Astrocyte of the spinal cord (primary cell): ENCODE data around the gene BCAS3.

Source experiments
- DNase-seq: peaks from one replicate; pipeline ENCODE4 v3.0.0; 2011; ENCODE audit warnings: low read depth, low spot score
- H3K4me3 ChIP-seq: 2 replicates; pipeline ENCODE4 v1.5.1; 2011; ENCODE audit warnings: low read depth, mild to moderate bottlenecking, low read length, moderate library complexity
- CTCF ChIP-seq: IDR thresholded peaks from 2 replicates; pipeline ENCODE4 v1.5.1; 2012; ENCODE audit warnings: low read depth, mild to moderate bottlenecking, low read length, inconsistent platforms
- in situ Hi-C: cut with HindIII; loops from 2 replicates; pipeline ENCODE4 v1.10.0; 2017; ENCODE audit warnings: low sequenced_read_pairs

Gene BCAS3

GRCh38 chr17:61390479-61390791 is 712.8 kb downstream of the BCAS3 start:
- in situ Hi-C loops = no loop called here
- DNase-seq = no peak
- TF ChIP-seq CTCF = no peak
- H3K4me3 ChIP-seq = no peak overlapping the region

GRCh38 chr17:61391595-61392291 is 714.1 kb downstream of the BCAS3 start:
- H3K4me3 ChIP-seq = no peak overlapping the region
- no peak for DNase-seq
- in situ Hi-C loops = no loop called here
- no peak for TF ChIP-seq CTCF

- in situ Hi-C loops = no loop called here
- no peak overlapping the region for H3K4me3 ChIP-seq
- no peak for TF ChIP-seq CTCF
- no peak for DNase-seq
Measured at GRCh38 chr17:61392679-61393078, 715.0 kb downstream of the BCAS3 start.

GRCh38 chr17:61393550-61393903 is 715.9 kb downstream of the BCAS3 start:
- no peak overlapping the region for H3K4me3 ChIP-seq
- peak; percentile 31 for TF ChIP-seq CTCF
- no peak for DNase-seq
- in situ Hi-C loops = no loop called here

- DNase-seq = no peak
- in situ Hi-C loops = no loop called here
- H3K4me3 ChIP-seq = no peak overlapping the region
- no peak for TF ChIP-seq CTCF
Measured at GRCh38 chr17:61393904-61394629, 716.4 kb downstream of the BCAS3 start.

- no peak overlapping the region for H3K4me3 ChIP-seq
- in situ Hi-C loops = no loop called here
- no peak for DNase-seq
- no peak for TF ChIP-seq CTCF
Measured at GRCh38 chr17:61394630-61395408, 717.2 kb downstream of the BCAS3 start.
